Measurements from ENCODE around the gene PKHD1.

GRCh38 chr6:51654647-51655046 lies 432.8 kb downstream of the PKHD1 start:
- TF ChIP-seq CTCF (IDR thresholded peaks at IDR 0.05): no peak
- TF ChIP-seq REST (IDR thresholded peaks at IDR 0.05; ENCODE audit: insufficient read depth in 1 of 2, low read depth in 2 of 2, low read length in 1 of 2): no peak
